Measurements from ENCODE around the gene ZNF491. TPM values are rescaled to one million over a fixed set of nuclear protein-coding genes. Genes with fewer than 3 reads are reported as not detected.
"Not testable (repeated sequence)": the region's sequence is repeated elsewhere in the genome, so short reads cannot be mapped to it uniquely, and the experiment has no call there.

The ZNF491 gene
- total and polyA plus RNA-seq, 2 donors (not counting 1 experiment from before 2014, with no cell fraction given): 1.7 to 5.8 TPM

DNA sequence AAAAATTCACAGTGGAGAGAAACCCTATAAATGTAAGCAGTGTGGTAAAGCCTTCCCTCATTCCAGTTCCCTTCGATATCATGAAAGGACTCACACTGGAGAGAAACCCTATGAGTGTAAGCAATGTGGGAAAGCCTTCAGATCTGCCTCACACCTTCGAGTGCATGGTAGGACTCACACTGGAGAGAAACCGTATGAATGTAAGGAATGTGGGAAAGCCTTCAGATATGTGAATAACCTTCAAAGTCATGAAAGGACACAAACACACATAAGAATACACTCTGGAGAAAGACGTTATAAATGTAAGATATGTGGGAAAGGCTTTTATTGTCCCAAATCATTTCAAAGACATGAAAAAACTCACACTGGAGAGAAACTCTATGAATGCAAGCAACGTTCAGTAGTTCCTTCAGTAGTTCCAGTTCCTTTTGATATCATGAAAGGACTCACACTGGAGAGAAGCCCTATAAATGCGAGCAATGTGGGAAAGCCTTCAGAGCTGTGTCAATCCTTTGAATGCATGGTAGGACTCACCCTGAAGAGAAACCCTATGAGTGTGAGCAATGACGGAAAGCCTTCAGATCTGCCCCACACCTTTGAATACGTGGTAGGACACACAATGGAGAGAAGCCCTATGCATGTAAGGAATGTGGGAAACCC lies 34.1 kb downstream of the ZNF491 start:
- H3K27ac ChIP-seq (ENCODE audit: insufficient read depth, low read length): no peak overlapping the region
- H3K4me3 ChIP-seq (replicated peaks in 1 of 4; ENCODE audit: control extremely low read depth in 1 of 4, insufficient read depth in 1 of 4, low read depth in 3 of 4, low read length in 4 of 4): no peak overlapping the region
- no peaks in the 10 kb centered on the region for H3K79me2 ChIP-seq (ENCODE audit: control insufficient read depth, insufficient read depth, low read length)
- H3K9ac ChIP-seq (ENCODE audit: insufficient read depth, low read length): no peak overlapping the region
- DNase-seq (ENCODE audit: low read depth in 2 of 2): no peak
- H4K20me1 ChIP-seq (ENCODE audit: control insufficient read depth, extremely low read depth, insufficient read depth, low read length): no peaks in the 10 kb centered on the region
- H3K4me1 ChIP-seq (ENCODE audit: control insufficient read depth, extremely low read depth, insufficient read depth, low read length): no peaks in the 10 kb centered on the region
- H3K9me3 ChIP-seq (ENCODE audit: control insufficient read depth, insufficient read depth, low read depth, low read length): peaks cover 9% of the 10 kb centered on the region
- H3K4me2 ChIP-seq (ENCODE audit: extremely low read depth, insufficient read depth, low read length): no peak overlapping the region
- no peak overlapping the region for H2AFZ ChIP-seq (ENCODE audit: low read length)
- TF ChIP-seq, protein P1, sequence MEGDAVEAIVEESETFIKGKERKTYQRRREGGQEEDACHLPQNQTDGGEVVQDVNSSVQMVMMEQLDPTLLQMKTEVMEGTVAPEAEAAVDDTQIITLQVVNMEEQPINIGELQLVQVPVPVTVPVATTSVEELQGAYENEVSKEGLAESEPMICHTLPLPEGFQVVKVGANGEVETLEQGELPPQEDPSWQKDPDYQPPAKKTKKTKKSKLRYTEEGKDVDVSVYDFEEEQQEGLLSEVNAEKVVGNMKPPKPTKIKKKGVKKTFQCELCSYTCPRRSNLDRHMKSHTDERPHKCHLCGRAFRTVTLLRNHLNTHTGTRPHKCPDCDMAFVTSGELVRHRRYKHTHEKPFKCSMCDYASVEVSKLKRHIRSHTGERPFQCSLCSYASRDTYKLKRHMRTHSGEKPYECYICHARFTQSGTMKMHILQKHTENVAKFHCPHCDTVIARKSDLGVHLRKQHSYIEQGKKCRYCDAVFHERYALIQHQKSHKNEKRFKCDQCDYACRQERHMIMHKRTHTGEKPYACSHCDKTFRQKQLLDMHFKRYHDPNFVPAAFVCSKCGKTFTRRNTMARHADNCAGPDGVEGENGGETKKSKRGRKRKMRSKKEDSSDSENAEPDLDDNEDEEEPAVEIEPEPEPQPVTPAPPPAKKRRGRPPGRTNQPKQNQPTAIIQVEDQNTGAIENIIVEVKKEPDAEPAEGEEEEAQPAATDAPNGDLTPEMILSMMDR (conservative IDR thresholded peaks at IDR 0.05 in 1 of 2, IDR thresholded peaks at IDR 0.05 in 1 of 2; ENCODE audit: low read depth in 1 of 2, low read length in 2 of 2): no peak
- TF ChIP-seq EZH2 (IDR thresholded peaks at IDR 0.05; ENCODE audit: low read length, missing control alignments): no peak
- no peaks in the 10 kb centered on the region for H3K27me3 ChIP-seq (ENCODE audit: control insufficient read depth, insufficient read depth, low read length)
- H3K36me3 ChIP-seq (ENCODE audit: control insufficient read depth, insufficient read depth, low read length): peaks cover 3% of the 10 kb centered on the region

DNA sequence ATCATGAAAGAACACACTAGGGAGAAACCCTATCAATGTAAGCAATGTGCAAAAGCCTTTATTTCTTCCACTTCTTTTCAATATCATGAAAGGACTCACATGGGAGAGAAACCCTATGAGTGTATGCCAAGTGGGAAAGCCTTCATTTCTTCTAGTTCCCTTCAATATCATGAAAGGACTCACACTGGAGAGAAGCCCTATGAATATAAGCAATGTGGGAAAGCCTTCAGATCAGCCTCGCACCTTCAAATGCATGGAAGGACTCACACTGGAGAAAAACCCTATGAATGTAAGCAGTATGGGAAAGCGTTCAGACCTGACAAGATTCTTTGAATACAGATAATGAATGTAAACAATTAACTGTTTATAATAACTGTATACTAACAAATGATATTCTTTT lies 35.2 kb downstream of the ZNF491 start:
- DNase-seq (ENCODE audit: low read depth in 2 of 2): no peak
- H3K27me3 ChIP-seq (ENCODE audit: control insufficient read depth, insufficient read depth, low read length): no peaks in the 10 kb centered on the region
- no peak overlapping the region for H2AFZ ChIP-seq (ENCODE audit: low read length)
- H3K4me3 ChIP-seq (replicated peaks in 1 of 4; ENCODE audit: control extremely low read depth in 1 of 4, insufficient read depth in 1 of 4, low read depth in 3 of 4, low read length in 4 of 4): no peak overlapping the region
- no peaks in the 10 kb centered on the region for H3K4me1 ChIP-seq (ENCODE audit: control insufficient read depth, extremely low read depth, insufficient read depth, low read length)
- TF ChIP-seq, protein P1 (conservative IDR thresholded peaks at IDR 0.05 in 1 of 2, IDR thresholded peaks at IDR 0.05 in 1 of 2; ENCODE audit: low read depth in 1 of 2, low read length in 2 of 2): no peak
- no peak for TF ChIP-seq EZH2 (IDR thresholded peaks at IDR 0.05; ENCODE audit: low read length, missing control alignments)
- peaks cover 9% of the 10 kb centered on the region for H3K9me3 ChIP-seq (ENCODE audit: control insufficient read depth, insufficient read depth, low read depth, low read length)
- no peak overlapping the region for H3K9ac ChIP-seq (ENCODE audit: insufficient read depth, low read length)
- H3K36me3 ChIP-seq (ENCODE audit: control insufficient read depth, insufficient read depth, low read length): peaks cover 3% of the 10 kb centered on the region
- H3K27ac ChIP-seq (ENCODE audit: insufficient read depth, low read length): no peak overlapping the region
- H3K4me2 ChIP-seq (ENCODE audit: extremely low read depth, insufficient read depth, low read length): no peak overlapping the region
- no peaks in the 10 kb centered on the region for H4K20me1 ChIP-seq (ENCODE audit: control insufficient read depth, extremely low read depth, insufficient read depth, low read length)
- H3K79me2 ChIP-seq (ENCODE audit: control insufficient read depth, insufficient read depth, low read length): no peaks in the 10 kb centered on the region

DNA sequence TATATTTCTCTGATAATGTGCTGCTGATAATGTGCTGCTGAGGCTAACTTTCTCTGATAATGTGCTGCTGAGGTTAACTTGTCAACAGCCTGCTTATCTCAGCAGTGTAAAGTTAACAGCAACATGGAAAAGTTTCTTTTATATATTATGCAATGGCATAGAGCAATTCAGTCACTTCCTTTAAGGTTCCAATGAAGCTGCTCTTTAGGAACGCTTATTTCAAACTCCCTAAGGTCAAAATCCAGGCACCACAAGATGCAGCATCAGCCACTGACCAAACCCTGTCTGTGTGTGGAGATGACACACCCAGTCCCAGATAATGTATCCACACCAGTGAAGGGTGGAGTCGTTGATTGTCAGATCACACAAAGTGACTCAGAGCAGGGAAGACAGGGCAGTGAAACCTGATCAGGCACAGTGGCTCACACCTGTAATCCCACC lies 37.3 kb downstream of the ZNF491 start:
- not testable (repeated sequence) for H3K9ac ChIP-seq (ENCODE audit: insufficient read depth, low read length); H4K20me1 ChIP-seq (ENCODE audit: control insufficient read depth, extremely low read depth, insufficient read depth, low read length); H3K4me1 ChIP-seq (ENCODE audit: control insufficient read depth, extremely low read depth, insufficient read depth, low read length); H3K27ac ChIP-seq (ENCODE audit: insufficient read depth, low read length); DNase-seq (ENCODE audit: low read depth in 2 of 2); H3K79me2 ChIP-seq (ENCODE audit: control insufficient read depth, insufficient read depth, low read length); H3K4me2 ChIP-seq (ENCODE audit: extremely low read depth, insufficient read depth, low read length); H3K27me3 ChIP-seq (ENCODE audit: control insufficient read depth, insufficient read depth, low read length); H3K36me3 ChIP-seq (ENCODE audit: control insufficient read depth, insufficient read depth, low read length); H3K4me3 ChIP-seq (replicated peaks in 1 of 4; ENCODE audit: control extremely low read depth in 1 of 4, insufficient read depth in 1 of 4, low read depth in 3 of 4, low read length in 4 of 4); H3K9me3 ChIP-seq (ENCODE audit: control insufficient read depth, insufficient read depth, low read depth, low read length); H2AFZ ChIP-seq (ENCODE audit: low read length)
